ENCODE results near the gene LDLRAD4.

Gene LDLRAD4

DNA sequence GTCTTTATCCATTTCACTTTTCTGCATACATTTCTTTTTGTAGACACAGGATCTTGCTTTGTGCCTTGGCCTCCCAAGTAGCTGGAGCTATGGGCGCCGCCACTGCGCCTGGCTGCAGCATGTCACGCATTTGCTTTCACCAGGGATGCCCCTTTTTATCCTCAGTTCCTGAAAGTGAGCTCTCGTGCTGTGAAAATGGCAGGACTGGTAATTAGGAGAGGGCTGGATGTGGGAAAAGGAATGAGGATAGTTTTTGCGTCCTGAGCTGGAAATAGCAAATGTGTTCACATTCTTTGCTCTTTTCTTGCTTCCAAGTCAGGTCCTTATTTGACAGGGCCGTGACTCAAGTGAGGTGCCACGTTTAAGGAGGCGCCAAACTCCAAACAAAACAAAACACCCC is 104.6 kb downstream of the LDLRAD4 start:
- Histone ChIP-seq H3K4me2 (ENCODE audit: insufficient read depth, low read length) (no peak overlapping the region), H3K79me2 (ENCODE audit: insufficient read depth, low read length) (peaks cover 16% of the 10 kb centered on the region), H3K9me3 (ENCODE audit: insufficient read depth, low read length, severe bottlenecking) (no peaks in the 10 kb centered on the region), H3K27ac (ENCODE audit: low read length) (0 out of 2 replicates have a peak overlapping the region, but pooled peaks have one; percentile 42), H4K20me1 (ENCODE audit: insufficient read depth, low read length) (no peaks in the 10 kb centered on the region), H3K9ac (ENCODE audit: low read depth, low read length) (no peak overlapping the region), H2AFZ (ENCODE audit: low read depth, low read length) (no peak overlapping the region), H3K4me1 (ENCODE audit: insufficient read depth, low read length) (peaks cover 10% of the 10 kb centered on the region), H3K27me3 (ENCODE audit: insufficient read depth, low read length, poor library complexity) (no peaks in the 10 kb centered on the region), H3K36me3 (ENCODE audit: insufficient read depth, low read length) (no peaks in the 10 kb centered on the region; the same call in 1 of the 2 replicates), H3K4me3 (ENCODE audit: low read depth in 1 of 2, low read length in 2 of 2) (no peak overlapping the region)
- DNase-seq (no peak), ATAC-seq (ENCODE audit: insufficient read depth, low read depth) (peak; percentile 52; the same call in 2 of the 3 replicates)
- TF ChIP-seq EZH2 (IDR thresholded peaks at IDR 0.05; ENCODE audit: borderline replicate concordance, low read depth, low read length, severe bottlenecking): no peak
- TF ChIP-seq, protein P1, sequence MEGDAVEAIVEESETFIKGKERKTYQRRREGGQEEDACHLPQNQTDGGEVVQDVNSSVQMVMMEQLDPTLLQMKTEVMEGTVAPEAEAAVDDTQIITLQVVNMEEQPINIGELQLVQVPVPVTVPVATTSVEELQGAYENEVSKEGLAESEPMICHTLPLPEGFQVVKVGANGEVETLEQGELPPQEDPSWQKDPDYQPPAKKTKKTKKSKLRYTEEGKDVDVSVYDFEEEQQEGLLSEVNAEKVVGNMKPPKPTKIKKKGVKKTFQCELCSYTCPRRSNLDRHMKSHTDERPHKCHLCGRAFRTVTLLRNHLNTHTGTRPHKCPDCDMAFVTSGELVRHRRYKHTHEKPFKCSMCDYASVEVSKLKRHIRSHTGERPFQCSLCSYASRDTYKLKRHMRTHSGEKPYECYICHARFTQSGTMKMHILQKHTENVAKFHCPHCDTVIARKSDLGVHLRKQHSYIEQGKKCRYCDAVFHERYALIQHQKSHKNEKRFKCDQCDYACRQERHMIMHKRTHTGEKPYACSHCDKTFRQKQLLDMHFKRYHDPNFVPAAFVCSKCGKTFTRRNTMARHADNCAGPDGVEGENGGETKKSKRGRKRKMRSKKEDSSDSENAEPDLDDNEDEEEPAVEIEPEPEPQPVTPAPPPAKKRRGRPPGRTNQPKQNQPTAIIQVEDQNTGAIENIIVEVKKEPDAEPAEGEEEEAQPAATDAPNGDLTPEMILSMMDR (IDR thresholded peaks at IDR 0.05; ENCODE audit: borderline replicate concordance, extremely low read depth, low read length, poor library complexity, severe bottlenecking): no peak

DNA sequence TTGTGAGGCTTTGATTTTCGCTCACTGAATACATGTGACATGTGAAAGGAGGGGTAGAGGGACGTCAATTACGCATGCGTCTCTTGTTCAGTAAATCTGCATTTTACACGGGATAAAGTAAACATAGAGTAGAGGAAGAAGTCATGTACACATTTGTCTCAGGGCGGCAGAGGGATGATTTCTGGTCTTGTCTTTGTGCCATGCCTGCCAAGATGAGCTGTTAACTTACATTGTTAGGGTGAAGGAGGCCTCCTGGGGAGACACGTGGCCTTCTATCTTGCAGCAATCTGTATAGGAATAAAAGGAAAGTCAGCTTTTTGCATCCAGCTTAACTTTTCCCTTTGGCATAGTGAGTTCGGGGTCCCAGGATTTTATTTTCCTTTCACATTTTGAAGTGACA is 106.3 kb downstream of the LDLRAD4 start:
- no peak for ATAC-seq (ENCODE audit: insufficient read depth, low read depth)
- no peaks in the 10 kb centered on the region for H3K9me3 ChIP-seq (ENCODE audit: insufficient read depth, low read length, severe bottlenecking)
- H3K4me3 ChIP-seq (ENCODE audit: low read depth in 1 of 2, low read length in 2 of 2): no peak overlapping the region
- H3K9ac ChIP-seq (ENCODE audit: low read depth, low read length): no peak overlapping the region
- H3K4me2 ChIP-seq (ENCODE audit: insufficient read depth, low read length): no peak overlapping the region
- H3K27ac ChIP-seq (ENCODE audit: low read length): no peak overlapping the region
- no peaks in the 10 kb centered on the region for H4K20me1 ChIP-seq (ENCODE audit: insufficient read depth, low read length)
- TF ChIP-seq, protein P1 (IDR thresholded peaks at IDR 0.05; ENCODE audit: borderline replicate concordance, extremely low read depth, low read length, poor library complexity, severe bottlenecking): no peak
- peaks cover 10% of the 10 kb centered on the region for H3K4me1 ChIP-seq (ENCODE audit: insufficient read depth, low read length)
- H3K36me3 ChIP-seq (ENCODE audit: insufficient read depth, low read length): no peaks in the 10 kb centered on the region; the same call in 1 of the 2 replicates
- no peak for DNase-seq
- H2AFZ ChIP-seq (ENCODE audit: low read depth, low read length): no peak overlapping the region
- peaks cover 16% of the 10 kb centered on the region for H3K79me2 ChIP-seq (ENCODE audit: insufficient read depth, low read length)
- no peaks in the 10 kb centered on the region for H3K27me3 ChIP-seq (ENCODE audit: insufficient read depth, low read length, poor library complexity)

DNA sequence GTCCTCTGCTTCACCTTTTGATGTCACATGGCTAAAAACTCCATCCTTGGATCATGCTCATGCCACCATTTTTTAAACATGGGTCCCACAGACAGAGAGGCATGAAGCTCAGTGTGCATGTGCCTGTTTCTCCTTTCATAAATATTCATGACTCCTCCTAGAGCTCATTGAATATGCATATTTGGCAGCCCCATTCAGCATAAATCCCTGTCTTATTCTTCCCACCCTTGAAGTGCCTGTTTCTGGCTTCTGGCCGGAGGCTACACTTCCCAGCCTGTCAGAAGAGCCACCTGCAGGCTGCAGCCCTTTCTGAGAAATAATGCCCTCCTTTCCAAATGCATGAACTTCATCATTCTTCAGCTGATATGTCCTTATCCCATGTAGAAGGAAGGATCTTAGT is 109.7 kb downstream of the LDLRAD4 start:
- peaks cover 9% of the 10 kb centered on the region for H3K4me1 ChIP-seq (ENCODE audit: insufficient read depth, low read length)
- H3K9me3 ChIP-seq (ENCODE audit: insufficient read depth, low read length, severe bottlenecking): peaks cover 2% of the 10 kb centered on the region
- TF ChIP-seq, protein P1 (IDR thresholded peaks at IDR 0.05; ENCODE audit: borderline replicate concordance, extremely low read depth, low read length, poor library complexity, severe bottlenecking): no peak
- no peak for TF ChIP-seq EZH2 (IDR thresholded peaks at IDR 0.05; ENCODE audit: borderline replicate concordance, low read depth, low read length, severe bottlenecking)
- no peaks in the 10 kb centered on the region for H3K27me3 ChIP-seq (ENCODE audit: insufficient read depth, low read length, poor library complexity)
- H3K36me3 ChIP-seq (ENCODE audit: insufficient read depth, low read length): no peaks in the 10 kb centered on the region; the same call in 1 of the 2 replicates
- no peak overlapping the region for H3K4me3 ChIP-seq (ENCODE audit: low read depth in 1 of 2, low read length in 2 of 2)
- H3K9ac ChIP-seq (ENCODE audit: low read depth, low read length): no peak overlapping the region
- ATAC-seq (ENCODE audit: insufficient read depth, low read depth) (no peak), DNase-seq (no peak)
- no peaks in the 10 kb centered on the region for H4K20me1 ChIP-seq (ENCODE audit: insufficient read depth, low read length)
- H2AFZ ChIP-seq (ENCODE audit: low read depth, low read length): no peak overlapping the region
- no peak overlapping the region for H3K4me2 ChIP-seq (ENCODE audit: insufficient read depth, low read length)
- peaks cover 18% of the 10 kb centered on the region for H3K79me2 ChIP-seq (ENCODE audit: insufficient read depth, low read length)
- H3K27ac ChIP-seq (ENCODE audit: low read length): no peak overlapping the region

DNA sequence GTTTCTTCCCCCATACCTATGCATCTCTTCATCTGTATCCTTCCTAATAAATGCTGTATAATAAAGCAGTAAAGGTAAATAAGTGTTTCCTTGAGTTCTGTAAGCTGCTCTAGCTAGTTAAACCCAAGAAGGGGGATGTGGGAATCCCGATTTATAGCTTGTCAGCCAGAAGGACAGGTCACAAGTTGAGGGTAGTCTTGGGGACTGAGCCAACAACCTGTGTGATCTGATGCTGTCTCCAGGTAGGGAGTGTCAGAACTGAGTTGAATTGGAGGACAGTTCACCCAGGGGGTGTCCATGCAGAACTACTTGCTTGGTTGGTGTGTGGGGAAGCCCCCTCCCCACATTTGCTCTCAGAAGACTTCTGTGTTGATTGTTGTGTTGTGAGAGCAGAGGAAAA is 112.4 kb downstream of the LDLRAD4 start:
- Histone ChIP-seq H4K20me1 (ENCODE audit: insufficient read depth, low read length) (no peaks in the 10 kb centered on the region), H3K27me3 (ENCODE audit: insufficient read depth, low read length, poor library complexity) (no peaks in the 10 kb centered on the region), H3K9me3 (ENCODE audit: insufficient read depth, low read length, severe bottlenecking) (peaks cover 2% of the 10 kb centered on the region), H3K4me3 (ENCODE audit: low read depth in 1 of 2, low read length in 2 of 2) (no peak overlapping the region), H3K9ac (ENCODE audit: low read depth, low read length) (no peak overlapping the region), H3K4me1 (ENCODE audit: insufficient read depth, low read length) (peaks cover 7% of the 10 kb centered on the region), H3K79me2 (ENCODE audit: insufficient read depth, low read length) (peaks cover 31% of the 10 kb centered on the region), H2AFZ (ENCODE audit: low read depth, low read length) (no peak overlapping the region), H3K36me3 (ENCODE audit: insufficient read depth, low read length) (no peaks in the 10 kb centered on the region), H3K27ac (ENCODE audit: low read length) (no peak overlapping the region), H3K4me2 (ENCODE audit: insufficient read depth, low read length) (no peak overlapping the region)
- DNase-seq: no peak
- ATAC-seq (ENCODE audit: insufficient read depth, low read depth): no peak; the same call in 2 of the 3 replicates
- TF ChIP-seq, protein P1 (IDR thresholded peaks at IDR 0.05; ENCODE audit: borderline replicate concordance, extremely low read depth, low read length, poor library complexity, severe bottlenecking): no peak
- TF ChIP-seq EZH2 (IDR thresholded peaks at IDR 0.05; ENCODE audit: borderline replicate concordance, low read depth, low read length, severe bottlenecking): no peak

Measured in DND-41 (cell line).